Rectal smooth muscle tissue (tissue), 1 donor: ENCODE measurements around the gene NUP188.

ENCODE experiments used
- H3K27ac ChIP-seq: one replicate; pipeline ENCODE4 v1.7.0; 2013; ENCODE audit warnings: low read depth, low read length, inconsistent platforms
- H3K27me3 ChIP-seq: one replicate; pipeline ENCODE4 v1.7.0; 2013; ENCODE audit warnings: low read length; ENCODE audit not compliant: control insufficient read depth, insufficient read depth
- H3K36me3 ChIP-seq: one replicate; pipeline ENCODE4 v1.7.0; 2013; ENCODE audit warnings: low read length; ENCODE audit not compliant: control insufficient read depth, insufficient read depth
- H3K4me1 ChIP-seq: one replicate; pipeline ENCODE4 v1.7.0; 2013; ENCODE audit warnings: low read length; ENCODE audit not compliant: control insufficient read depth, insufficient read depth
- H3K4me3 ChIP-seq: one replicate; pipeline ENCODE4 v1.7.0; 2013; ENCODE audit warnings: low read length
- H3K9ac ChIP-seq: one replicate; pipeline ENCODE4 v1.7.0; 2013; ENCODE audit warnings: low read length

Gene NUP188

GRCh38 chr9:129021091-129021490, 73.6 kb downstream of the NUP188 start:
- no peak overlapping the region for H3K27ac ChIP-seq
- peaks cover 8% of the 10 kb centered on the region for H3K4me1 ChIP-seq
- no peak overlapping the region for H3K4me3 ChIP-seq
- H3K27me3 ChIP-seq, result no peaks in the 10 kb centered on the region
- H3K36me3 ChIP-seq, result no peaks in the 10 kb centered on the region
- H3K9ac ChIP-seq, result no peak overlapping the region

GRCh38 chr9:129022037-129022436, 74.5 kb downstream of the NUP188 start:
- no peaks in the 10 kb centered on the region for H3K36me3 ChIP-seq
- H3K4me1 ChIP-seq, result peaks cover 12% of the 10 kb centered on the region
- H3K27me3 ChIP-seq, result no peaks in the 10 kb centered on the region
- H3K9ac ChIP-seq, result no peak overlapping the region
- no peak overlapping the region for H3K27ac ChIP-seq
- H3K4me3 ChIP-seq, result no peak overlapping the region

- no peak overlapping the region for H3K4me3 ChIP-seq
- peaks cover 18% of the 10 kb centered on the region for H3K4me1 ChIP-seq
- H3K9ac ChIP-seq, result no peak overlapping the region
- H3K27ac ChIP-seq, result peak overlapping the region; percentile 27
- no peaks in the 10 kb centered on the region for H3K27me3 ChIP-seq
- no peaks in the 10 kb centered on the region for H3K36me3 ChIP-seq
These were observed 75.8 kb downstream of the NUP188 start for GRCh38 chr9:129023036-129023907.

- no peaks in the 10 kb centered on the region for H3K27me3 ChIP-seq
- no peaks in the 10 kb centered on the region for H3K36me3 ChIP-seq
- no peak overlapping the region for H3K4me3 ChIP-seq
- H3K27ac ChIP-seq, result peak overlapping the region; percentile 27
- H3K4me1 ChIP-seq, result peaks cover 18% of the 10 kb centered on the region
- H3K9ac ChIP-seq, result no peak overlapping the region
These were observed 76.4 kb downstream of the NUP188 start for GRCh38 chr9:129023908-129024233.

- Histone ChIP-seq H3K4me3 (peak overlapping the region; percentile 90), H3K36me3 (no peaks in the 10 kb centered on the region), H3K27me3 (no peaks in the 10 kb centered on the region), H3K27ac (no peak overlapping the region), H3K4me1 (peaks cover 18% of the 10 kb centered on the region), H3K9ac (no peak overlapping the region)
These were observed 79.1 kb downstream of the NUP188 start for GRCh38 chr9:129026442-129027223.

- H3K27me3 ChIP-seq, result no peaks in the 10 kb centered on the region
- H3K36me3 ChIP-seq, result no peaks in the 10 kb centered on the region
- peak overlapping the region; percentile 90 for H3K4me3 ChIP-seq
- H3K27ac ChIP-seq, result peak overlapping the region; percentile 55
- peak overlapping the region; percentile 73 for H3K9ac ChIP-seq
- peaks cover 18% of the 10 kb centered on the region for H3K4me1 ChIP-seq
These were observed 79.8 kb downstream of the NUP188 start for GRCh38 chr9:129027224-129027684.

GRCh38 chr9:129027685-129028191, 80.2 kb downstream of the NUP188 start:
- no peaks in the 10 kb centered on the region for H3K27me3 ChIP-seq
- peaks cover 18% of the 10 kb centered on the region for H3K4me1 ChIP-seq
- peak overlapping the region; percentile 55 for H3K27ac ChIP-seq
- H3K9ac ChIP-seq, result peak overlapping the region; percentile 73
- H3K36me3 ChIP-seq, result no peaks in the 10 kb centered on the region
- H3K4me3 ChIP-seq, result peak overlapping the region; percentile 90

- H3K36me3 ChIP-seq, result no peaks in the 10 kb centered on the region
- H3K4me3 ChIP-seq, result peak within 1 kb of the TSS; percentile 90
- peak within 1 kb of the TSS; percentile 73 for H3K9ac ChIP-seq
- H3K27me3 ChIP-seq, result no peaks in the 10 kb centered on the region
- H3K4me1 ChIP-seq, result peaks cover 17% of the 10 kb centered on the region
- peak within 1 kb of the TSS; percentile 55 for H3K27ac ChIP-seq
These were observed 80.9 kb downstream of the NUP188 start, which contains the start of gene SH3GLB2 for GRCh38 chr9:129028192-129028966. SH3GLB2 (minus strand) TSS chr9:129028331; CDS start chr9:129028154, 177 bp downstream.

- peaks cover 11% of the 10 kb centered on the region for H3K4me1 ChIP-seq
- no peak overlapping the region for H3K4me3 ChIP-seq
- H3K27me3 ChIP-seq, result no peaks in the 10 kb centered on the region
- H3K36me3 ChIP-seq, result no peaks in the 10 kb centered on the region
- no peak overlapping the region for H3K27ac ChIP-seq
- no peak overlapping the region for H3K9ac ChIP-seq
These were observed 82.7 kb downstream of the NUP188 start for GRCh38 chr9:129030191-129030590.

- H3K36me3 ChIP-seq, result no peaks in the 10 kb centered on the region
- no peaks in the 10 kb centered on the region for H3K27me3 ChIP-seq
- no peak overlapping the region for H3K4me3 ChIP-seq
- no peak overlapping the region for H3K9ac ChIP-seq
- H3K27ac ChIP-seq, result no peak overlapping the region
- H3K4me1 ChIP-seq, result peaks cover 10% of the 10 kb centered on the region
These were observed 84.0 kb downstream of the NUP188 start for GRCh38 chr9:129031514-129031913.

- Histone ChIP-seq H3K36me3 (no peaks in the 10 kb centered on the region), H3K9ac (no peak overlapping the region), H3K4me1 (peaks cover 8% of the 10 kb centered on the region), H3K27me3 (no peaks in the 10 kb centered on the region), H3K4me3 (no peak overlapping the region), H3K27ac (no peak overlapping the region)
These were observed 85.2 kb downstream of the NUP188 start for GRCh38 chr9:129032541-129033159.
